GM21526 (cell line): ENCODE data around the gene TP53I11.
A peak's percentile ranks its signal among the peaks of the same experiment; 100 is the strongest.

Experiments used
- ATAC-seq: cut with Tn5 transposase; IDR thresholded peaks from one replicate; pipeline ENCODE4 v1.9.1; 2021; ENCODE audit warnings: moderate library complexity; ENCODE audit not compliant: unreplicated experiment, low FRiP score

The TP53I11 gene

DNA sequence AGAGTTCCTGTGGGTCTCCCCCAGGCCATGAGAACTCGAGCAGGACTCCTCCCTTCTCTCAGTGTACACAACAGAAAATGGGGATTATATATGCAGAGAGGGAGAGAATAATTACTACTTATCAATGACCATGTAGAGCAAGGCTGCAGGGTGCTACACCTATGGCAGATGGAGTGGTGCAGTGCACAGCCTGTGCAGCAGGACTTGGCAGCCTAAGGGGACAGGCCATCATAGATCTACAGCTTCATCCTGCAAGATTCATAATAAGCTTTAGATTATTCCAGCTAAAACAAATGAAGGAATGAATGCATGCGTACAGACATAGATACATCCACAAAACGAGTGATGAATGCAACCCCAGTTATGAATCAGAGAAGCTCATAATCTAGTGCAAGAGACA lies 8.4 kb upstream of the TP53I11 start:
- no peak for ATAC-seq

DNA sequence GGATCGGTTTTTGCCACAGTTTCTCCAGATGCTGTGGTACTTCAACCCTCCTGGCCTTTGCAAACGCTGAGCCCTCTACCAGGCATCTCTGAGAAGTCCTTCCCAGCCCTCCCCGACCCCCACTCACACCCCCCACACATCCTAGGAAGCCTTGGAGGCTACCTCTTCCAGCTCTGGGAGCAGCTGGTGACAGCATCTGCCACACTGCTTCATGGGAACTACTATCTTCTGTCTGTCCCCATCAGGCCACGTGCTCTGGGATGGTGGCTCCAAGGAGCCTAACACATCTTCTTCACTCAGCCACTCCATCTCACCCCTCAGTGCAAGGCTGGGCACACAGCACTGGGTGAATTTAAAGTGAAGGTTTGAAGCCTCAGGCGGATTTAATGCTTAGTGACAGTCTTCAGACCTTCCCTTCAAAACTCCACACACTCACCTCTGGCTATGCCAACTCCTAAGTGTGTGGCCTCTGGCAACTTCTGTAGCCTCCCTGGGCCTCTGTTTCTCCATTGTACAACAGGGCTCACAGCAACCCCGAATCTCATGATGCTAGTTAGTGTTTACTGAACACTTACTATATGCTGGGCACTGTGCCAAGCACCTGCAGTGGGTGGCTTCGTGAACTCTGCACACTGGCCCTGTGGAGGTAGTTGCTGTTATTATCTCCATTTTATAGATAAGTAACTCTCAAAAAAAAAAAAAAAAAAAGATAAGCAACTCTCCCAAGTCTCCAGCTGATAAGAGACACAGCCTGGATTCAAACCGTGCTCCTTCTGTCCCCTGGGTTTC lies 7.3 kb upstream of the TP53I11 start:
- no peak for ATAC-seq

DNA sequence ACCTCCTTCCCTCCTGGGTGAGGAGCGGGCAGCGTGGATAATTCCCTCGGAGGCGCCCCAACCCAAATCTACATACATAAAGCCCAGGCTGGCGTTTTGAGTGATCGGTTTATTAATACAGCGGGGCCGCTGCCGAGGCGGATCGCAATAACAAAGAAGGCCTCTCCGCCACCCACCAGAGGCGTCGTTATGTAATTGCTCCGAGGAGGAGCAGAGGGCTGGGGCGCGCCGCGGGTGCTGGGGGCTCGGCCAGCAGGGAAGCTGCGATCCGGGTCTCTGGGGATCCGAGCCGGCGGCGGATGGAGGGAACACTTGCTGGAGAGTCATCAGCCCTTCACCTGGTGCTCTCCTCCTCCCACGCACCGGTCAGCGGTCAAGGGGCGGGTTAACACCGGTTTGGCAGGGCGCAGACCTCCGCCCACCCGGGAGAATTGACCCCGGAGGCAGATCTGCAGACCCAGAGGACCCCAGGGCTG lies 6.4 kb upstream of the TP53I11 start:
- no peak for ATAC-seq

DNA sequence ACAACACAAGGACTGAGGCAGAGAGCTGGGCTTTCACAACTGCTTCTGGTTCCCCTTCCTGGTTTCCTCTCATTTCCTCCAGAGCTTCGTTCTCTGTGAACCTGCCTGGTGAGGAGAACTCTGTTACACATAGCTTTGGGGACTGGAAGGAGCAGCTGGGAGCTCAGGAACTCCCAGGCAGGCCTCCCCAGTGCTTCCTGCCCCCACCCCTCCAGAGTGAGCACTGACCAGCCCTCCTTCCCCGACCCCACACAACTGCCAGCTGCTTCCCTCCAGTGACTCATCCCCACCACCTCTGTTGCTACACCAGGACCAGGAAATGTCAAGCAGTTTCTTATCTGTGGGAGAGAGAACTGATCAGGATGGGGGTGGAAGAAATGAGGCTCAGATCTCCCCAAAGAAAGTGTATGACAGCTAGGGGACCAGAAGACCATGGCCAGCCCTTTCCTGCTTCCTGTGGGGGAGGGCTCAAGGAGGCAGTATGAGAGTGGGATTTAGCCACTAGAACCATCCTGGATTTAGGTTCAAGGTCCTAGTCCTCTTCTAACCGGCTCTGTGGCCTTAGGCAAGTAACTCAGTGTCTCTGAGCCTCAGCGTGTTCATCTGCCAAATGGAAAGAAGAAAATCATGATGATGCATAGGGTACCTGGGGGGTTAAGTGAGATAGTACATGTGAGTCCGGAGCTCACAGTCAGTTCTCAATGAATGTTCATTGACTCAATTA lies 4.5 kb upstream of the TP53I11 start:
- ATAC-seq: no peak

DNA sequence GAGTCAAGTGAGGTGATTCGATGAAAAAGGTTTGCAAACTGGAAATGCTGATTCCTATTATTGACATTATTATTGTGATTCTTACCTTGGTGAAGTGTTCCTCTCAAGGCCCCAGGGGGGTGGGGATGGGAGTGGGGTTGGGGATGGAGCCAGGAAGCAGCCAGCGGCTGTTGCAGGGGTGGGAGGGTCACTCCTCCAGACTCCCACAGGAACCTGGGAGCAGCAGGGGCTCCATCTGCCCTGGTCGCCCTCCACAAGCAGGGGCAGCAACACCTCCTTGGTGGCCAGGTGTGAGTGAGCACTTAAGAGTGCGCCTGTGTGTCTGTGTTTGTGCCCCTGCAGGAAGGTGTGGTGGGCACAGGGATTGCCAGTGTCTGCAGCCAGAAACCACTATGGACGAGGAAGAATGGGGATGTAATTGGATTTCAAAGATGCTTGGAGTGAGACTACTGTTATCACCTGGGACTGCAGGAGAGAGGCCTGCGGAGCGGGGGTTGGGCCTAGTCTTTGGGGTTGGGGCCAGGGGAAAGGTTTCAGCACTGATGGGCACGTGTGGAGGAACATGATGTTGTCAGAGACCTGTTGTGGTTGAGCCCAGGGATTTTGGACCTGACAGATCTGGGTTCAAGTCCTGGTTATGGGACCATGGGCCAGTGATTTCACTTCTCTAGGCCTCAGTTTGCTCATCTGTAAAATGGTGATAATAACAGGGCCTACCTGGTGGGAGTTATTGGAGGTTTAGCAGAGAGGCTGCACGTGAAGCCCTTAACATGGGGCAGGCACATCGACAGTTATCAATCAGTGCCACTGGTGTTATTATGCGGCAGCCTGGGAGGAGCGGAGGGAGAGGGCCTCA lies 3.6 kb upstream of the TP53I11 start:
- no peak for ATAC-seq

DNA sequence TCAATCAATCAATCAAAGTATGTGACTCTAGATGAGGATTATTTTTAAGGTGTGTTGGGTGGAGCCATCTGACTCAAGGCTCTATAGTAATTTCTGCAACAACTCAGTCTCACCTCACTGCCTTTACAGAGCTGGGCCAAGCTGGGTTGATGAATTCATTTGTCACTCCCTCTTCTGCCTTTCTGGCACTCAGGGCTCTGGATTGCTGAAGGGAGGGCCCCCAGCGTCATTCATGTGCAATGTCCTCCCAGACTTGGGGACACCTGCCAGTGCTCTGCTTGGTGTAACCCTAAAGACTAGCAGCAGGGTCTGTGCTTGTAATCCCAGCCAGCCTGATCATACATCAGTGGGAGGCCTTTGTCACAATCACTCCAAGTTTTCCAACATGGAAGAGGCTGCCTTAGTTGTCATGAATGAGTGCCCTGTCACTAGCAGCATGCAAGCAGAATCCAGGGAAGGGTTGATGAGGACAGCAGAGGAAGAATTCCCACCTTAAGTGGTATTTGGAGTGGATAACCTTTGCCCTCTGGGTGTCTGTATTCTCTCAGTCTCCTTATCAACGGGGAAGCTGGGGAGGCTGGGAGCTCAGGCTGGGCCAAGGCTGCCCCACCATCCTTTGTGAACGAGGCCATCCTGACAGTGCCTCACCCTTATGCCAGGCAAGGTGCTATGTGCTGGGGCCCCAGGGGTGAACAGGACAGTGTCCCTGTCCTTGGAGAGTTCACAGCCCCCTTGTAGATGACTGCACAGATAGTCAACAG lies 2.0 kb upstream of the TP53I11 start:
- ATAC-seq: no peak

DNA sequence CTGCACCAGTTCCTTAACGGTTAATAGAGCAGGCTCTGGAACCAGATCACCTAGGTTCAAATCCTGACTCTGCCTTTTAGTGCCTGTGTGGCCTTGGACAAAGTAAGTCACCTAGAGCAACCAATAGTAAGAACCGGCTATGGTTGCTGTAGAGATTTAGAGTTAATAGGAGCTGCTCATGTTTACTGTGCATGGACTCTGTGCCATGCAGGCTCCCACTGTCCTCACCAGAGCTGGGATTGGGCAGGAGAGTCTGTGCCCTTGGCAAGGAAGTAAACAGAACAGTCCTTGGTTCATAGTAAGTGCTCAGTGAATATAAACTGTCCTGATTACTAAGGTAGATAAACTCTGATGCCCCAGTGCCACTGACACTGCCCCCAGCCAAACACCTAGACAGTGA lies 1.4 kb upstream of the TP53I11 start:
- ATAC-seq: no peak

DNA sequence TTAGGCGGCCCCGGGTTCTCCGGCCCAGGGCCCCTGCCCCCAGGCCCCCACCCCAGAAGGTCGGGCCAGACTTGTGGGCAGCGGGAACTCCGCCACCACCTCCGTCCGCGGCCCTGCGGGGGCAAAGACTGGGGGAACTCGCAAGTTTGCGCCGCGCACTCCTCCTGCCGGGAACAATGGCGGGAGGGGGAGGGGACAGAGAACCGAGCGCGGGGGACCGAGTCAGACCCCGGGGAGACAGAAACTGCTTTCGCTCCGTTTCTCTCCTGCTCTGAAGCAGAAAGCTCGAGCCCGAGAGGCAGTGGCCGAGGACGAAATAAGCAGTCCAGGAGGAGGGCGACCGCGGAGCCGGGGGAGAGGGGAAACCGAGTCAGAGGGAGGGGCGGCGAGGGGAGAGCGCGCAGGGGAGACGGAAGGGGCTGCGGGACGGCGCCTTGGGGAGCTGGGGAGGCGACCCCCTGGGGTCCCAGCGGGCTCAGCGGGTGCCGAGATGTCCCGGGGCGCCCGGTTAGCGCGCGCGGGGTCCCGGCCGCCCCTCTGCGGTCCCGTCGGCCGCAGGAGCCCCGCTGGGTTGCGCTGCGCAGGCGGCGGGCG lies 555 bp downstream of the TP53I11 start:
- ATAC-seq: no peak

DNA sequence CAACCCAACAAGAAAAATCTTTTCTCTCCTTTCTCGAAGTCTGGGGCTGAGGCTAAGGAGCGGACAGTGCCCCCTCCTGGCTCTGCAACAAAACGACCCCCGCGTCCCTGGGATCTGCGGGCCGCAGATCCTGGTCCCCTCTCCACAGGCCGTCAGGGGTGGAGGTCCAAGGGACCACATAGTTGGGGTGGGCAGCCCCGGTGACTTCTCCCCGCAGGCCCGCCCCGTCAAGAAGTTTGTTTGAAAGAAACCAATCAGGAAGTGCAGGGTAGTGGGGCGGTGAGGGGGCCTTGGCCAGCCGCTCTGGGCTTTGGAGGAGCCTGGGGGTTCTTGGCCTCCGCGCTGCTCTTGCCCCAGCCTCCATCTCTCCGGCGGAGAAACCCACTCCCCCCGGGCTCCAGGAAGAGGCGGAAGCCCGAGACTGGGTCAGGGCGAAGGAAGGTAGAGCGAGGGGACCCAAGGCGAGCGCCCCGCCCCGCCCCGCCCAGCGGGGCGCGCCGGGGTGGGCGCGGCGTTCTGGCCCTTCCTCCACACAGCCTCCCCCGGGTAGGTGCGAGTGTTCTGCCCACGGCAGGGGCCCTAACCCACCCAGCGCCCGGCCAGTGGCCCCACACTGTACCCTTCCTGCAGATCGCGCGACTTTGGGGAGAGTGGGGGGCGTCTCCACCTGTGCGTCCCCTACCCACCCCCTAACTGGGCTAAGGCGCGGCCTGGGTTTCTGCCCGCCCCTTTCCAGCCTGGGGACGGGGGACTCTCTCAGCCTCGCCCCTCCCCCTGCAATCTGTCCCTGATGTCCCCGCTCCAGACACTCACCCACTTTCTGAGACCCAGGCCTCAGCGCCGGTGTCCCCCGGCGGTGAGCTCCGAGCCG lies 1.3 kb downstream of the TP53I11 start:
- no peak for ATAC-seq

DNA sequence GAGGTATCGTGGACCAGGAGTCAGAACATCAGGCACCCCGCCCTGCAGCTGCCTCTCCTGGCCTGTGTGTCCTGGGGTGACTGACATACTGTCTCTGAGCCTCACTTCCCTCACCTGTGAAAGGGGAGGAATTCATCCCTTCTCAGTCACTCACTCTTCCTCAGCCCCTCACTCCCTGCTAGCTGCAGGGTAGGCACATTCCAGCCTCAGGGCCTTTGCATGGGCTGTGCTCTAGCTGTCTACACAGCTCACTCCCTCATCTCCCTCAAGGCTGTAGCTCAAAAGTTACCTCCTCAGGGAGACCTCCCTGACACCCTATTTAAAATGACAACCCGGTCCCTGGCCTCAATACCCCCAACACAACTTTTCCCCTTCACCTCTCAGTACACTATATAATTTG lies 2.5 kb downstream of the TP53I11 start:
- no peak for ATAC-seq

DNA sequence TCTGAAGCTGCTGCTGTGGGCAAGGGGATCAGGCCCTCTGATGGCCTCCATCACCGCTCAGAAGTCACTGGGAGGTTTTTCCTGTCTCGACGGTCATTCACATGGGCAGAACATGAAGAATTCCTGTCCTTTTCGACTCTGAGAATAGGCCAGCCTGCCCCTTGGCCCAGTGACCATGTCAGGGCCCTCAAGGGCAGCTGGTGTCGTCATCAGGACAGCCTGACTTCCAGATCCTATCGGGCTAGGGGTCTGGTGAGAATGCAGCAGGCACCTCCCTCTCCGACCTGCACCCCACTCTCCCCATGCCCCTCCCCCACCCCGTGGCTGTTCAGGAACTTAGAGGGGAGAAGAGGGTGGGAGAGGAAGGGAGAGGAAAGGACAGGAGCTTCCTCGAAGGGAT lies 3.6 kb downstream of the TP53I11 start:
- no peak for ATAC-seq

DNA sequence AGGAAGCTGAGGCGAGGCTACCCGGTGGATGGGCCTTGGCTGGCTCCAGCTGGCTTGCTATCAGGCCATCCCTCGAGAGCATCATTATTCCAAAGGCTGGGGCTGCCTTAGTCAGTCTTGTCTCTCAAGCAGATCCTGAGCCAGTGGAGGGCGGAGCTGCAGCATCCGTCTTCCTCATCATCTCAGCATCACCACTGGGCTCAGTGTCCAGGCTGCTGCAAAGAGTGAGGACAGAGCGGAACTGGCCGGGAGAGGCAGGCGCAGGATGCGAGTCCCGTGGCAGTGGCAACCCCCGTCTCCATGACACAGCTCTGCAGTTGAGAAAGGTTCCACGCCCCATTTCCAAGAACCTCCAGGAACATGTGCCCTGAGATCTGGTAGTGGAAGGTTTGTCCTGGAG lies 4.4 kb downstream of the TP53I11 start:
- ATAC-seq: no peak

DNA sequence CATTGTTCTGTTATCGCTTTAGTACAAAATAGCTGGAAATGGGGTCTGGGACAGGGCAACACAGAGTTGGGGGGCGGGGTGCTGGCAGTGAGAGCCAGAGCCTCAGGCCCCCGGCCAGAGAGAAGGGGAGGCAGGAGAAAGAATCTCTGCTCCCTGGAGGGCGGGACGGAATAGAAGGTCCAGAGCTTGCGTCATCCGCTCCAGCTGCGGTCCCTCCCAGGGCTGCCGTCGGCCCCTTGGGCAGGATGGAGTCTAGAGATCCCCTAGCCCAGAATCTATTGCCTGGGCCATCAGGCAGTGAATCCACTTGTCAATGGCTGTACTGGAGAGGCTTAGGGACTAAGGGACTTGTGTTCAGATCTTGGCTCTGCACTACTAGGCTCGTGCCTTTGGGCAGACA lies 5.0 kb downstream of the TP53I11 start:
- no peak for ATAC-seq

DNA sequence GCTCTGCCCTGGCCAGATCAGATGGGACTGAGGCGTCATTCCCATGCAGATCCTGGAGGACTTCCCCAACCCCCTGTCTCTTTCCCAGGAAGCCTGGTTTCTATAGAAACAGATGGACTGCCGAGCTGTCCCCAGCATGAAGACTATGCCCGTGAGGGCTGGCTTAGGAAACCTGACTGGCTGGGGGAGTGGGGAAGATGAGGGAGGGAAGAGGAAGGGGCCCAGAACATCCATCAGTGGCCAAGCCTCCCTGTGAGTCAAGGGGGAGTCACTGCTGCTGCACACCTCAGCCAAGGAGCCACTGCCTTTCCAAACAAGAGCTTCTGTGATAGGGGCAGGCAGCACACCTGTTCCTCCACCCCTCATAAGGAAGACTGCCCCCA lies 5.8 kb downstream of the TP53I11 start:
- no peak for ATAC-seq

DNA sequence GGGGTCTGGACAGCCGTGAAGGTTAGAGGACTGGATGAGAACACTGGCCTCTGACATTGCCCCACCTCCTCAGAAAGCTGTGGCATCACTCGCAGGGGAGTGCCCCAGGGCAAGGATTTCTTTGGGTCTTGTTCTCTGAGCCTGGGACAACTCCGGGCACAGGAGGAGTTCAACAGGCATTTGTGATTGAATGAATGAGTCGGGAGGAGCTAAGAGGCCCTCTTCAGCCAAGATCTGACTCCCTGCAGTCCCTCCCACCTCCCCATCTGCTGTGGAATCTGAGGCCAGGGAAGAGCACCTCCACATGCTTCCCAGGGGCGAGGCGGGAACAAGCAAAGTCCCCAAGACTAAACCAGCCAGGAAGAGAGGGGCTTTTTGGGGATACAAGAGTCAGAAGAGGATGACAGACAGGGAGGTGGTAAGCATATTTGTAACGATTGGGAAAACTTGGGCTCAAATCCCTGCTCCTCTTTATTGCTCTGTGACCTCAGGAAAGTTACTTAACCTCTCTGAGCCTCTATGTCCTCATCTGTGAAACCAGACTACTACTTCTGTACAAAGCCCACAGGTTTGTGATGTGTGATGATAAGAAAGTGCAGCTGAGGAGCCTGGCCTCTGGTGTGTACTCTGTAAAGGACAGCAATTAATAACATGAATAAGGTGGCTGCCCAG lies 6.4 kb downstream of the TP53I11 start:
- no peak for ATAC-seq

DNA sequence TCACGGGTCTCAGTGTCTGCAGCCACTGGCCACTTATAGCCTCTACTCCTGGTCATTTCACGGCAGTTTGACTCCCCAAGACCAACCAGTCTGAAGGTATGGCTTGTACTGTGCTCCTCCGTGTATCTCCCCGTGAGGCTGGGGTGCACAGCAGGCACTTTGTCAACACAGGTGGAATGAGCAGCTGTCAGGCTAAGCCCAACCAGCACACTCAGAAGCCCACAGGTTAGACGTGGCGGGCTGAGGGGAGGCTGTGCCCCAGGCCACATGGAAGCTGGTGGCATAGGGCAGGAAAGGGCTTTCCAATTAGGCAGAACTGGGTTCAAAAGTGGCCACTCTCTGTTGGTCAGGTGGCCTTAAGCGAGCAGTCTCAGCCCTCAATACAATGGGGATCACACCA lies 7.0 kb downstream of the TP53I11 start:
- ATAC-seq: no peak

DNA sequence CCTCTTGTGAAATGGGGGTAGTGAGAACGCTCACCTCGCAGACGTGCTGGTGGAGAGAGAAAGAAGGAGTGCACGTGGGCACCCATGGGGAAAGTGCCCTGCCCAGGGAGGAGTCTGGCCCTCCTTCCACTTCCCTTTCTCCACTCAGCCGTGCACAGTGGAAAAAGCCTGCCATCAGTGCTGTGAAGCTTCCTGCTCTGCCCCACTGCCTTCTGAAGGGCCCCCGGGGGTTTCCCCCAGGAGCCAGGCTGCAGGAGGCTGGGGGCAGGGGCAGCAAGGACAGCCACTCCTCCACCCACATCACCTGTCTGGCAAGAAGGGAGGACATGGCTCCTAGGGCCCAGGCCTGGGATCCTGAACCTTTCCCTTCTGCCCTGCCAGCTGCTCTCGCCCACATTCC lies 7.6 kb downstream of the TP53I11 start:
- peak; percentile 65 for ATAC-seq
